HEK293 (cell line): Measurements from ENCODE around the gene ZNF280B.
"Not testable (repeated sequence)": the region's sequence is repeated elsewhere in the genome, so short reads cannot be mapped to it uniquely, and the experiment has no call there.

Experiments
- SETDB1 ChIP-seq: IDR thresholded peaks from one replicate; pipeline ENCODE4 v1.6.1; 2017; ENCODE audit warnings: mild to moderate bottlenecking, low read length, moderate library complexity, mixed read lengths; ENCODE audit not compliant: insufficient read length
- YY1 ChIP-seq: fragments of 450-650 bp; formaldehyde crosslinking; IDR thresholded peaks from 2 replicates; pipeline ENCODE4 v1.5.1; 2018; ENCODE audit warnings: missing biosample characterization, missing genetic modification characterization
- ZNF133 ChIP-seq: fragments of 450-650 bp; formaldehyde crosslinking; IDR thresholded peaks from 2 replicates; pipeline ENCODE4 v1.5.1; 2016; ENCODE audit warnings: missing biosample characterization, missing genetic modification characterization
- ZNF184 ChIP-seq: fragments of 450-650 bp; IDR thresholded peaks from 2 replicates; pipeline ENCODE4 v1.5.1; 2018; ENCODE audit warnings: missing biosample characterization, mild to moderate bottlenecking, missing genetic modification characterization
- ZNF24 ChIP-seq: fragments of 450-650 bp; formaldehyde crosslinking; IDR thresholded peaks from 2 replicates; pipeline ENCODE4 v1.5.1; 2016; ENCODE audit warnings: missing biosample characterization, missing genetic modification characterization
- ZNF274 ChIP-seq, 2 experiments: fragments of 200-500 bp in 1 of 2; fragments of 450-650 bp in 1 of 2; sonication (Bioruptor generic) in 1 of 2; formaldehyde crosslinking in 1 of 2; IDR thresholded peaks; 2 replicates each; pipeline versions ENCODE4 v1.5.1 to v1.6.1; 2014 to 2016; ENCODE audit warnings: borderline replicate concordance in 1 of 2, inconsistent platforms in 1 of 2, low read length in 1 of 2, missing biosample characterization in 1 of 2, missing genetic modification characterization in 1 of 2
- ZNF292 ChIP-seq: fragments of 450-650 bp; formaldehyde crosslinking; IDR thresholded peaks from 2 replicates; pipeline ENCODE4 v1.5.1; 2016; ENCODE audit warnings: low read depth, missing biosample characterization, missing genetic modification characterization, borderline replicate concordance
- ZNF473 ChIP-seq: fragments of 450-650 bp; formaldehyde crosslinking; IDR thresholded peaks from 2 replicates; pipeline ENCODE4 v1.5.1; 2017; ENCODE audit warnings: missing biosample characterization, missing genetic modification characterization
- TF ChIP-seq, protein P1 (sequence below): fragments of 450-650 bp; formaldehyde crosslinking; IDR thresholded peaks from 2 replicates; pipeline ENCODE4 v1.5.1; 2016; ENCODE audit warnings: missing biosample characterization, missing genetic modification characterization
- TF ChIP-seq, protein P2 (sequence below): fragments of 450-650 bp; formaldehyde crosslinking; IDR thresholded peaks from 2 replicates; pipeline ENCODE4 v1.5.1; 2016; ENCODE audit warnings: missing biosample characterization, missing genetic modification characterization
- TF ChIP-seq, protein P3 (sequence below): fragments of 450-650 bp; formaldehyde crosslinking; IDR thresholded peaks from 2 replicates; pipeline ENCODE4 v1.5.1; 2016; ENCODE audit warnings: missing biosample characterization, missing genetic modification characterization

DNA sequence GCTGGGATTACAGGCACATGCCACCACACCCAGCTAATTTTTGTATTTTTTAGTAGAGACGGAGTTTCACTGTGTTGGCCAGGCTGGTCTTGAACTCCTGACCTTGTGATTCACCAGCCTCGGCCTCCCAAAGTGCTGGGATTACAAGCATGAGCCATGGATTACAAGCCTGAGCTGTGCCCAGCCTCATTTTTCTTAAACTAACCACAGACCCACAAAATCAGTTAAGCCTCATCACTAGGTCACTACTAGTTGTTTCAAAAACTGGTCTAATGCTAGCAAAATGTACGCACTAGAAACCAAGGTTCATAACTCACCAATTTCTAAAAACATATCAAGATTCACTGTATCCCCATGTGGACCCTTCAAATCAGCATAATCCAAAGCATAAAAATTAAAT lies 17.0 kb downstream of the ZNF280B start:
- not testable (repeated sequence) for TF ChIP-seq ZNF133 (tag by site-specific recombination); ZNF292 (tag by site-specific recombination); ZNF24 (tag by site-specific recombination); SETDB1; ZNF184 (tag by site-specific recombination); YY1 (tag by site-specific recombination); ZNF473; ZNF274 (IDR thresholded peaks at IDR 0.05; ENCODE audit: low read length); ZNF274 (tag by site-specific recombination; IDR thresholded peaks at IDR 0.05; ENCODE audit: borderline replicate concordance)
- TF ChIP-seq, protein P1, sequence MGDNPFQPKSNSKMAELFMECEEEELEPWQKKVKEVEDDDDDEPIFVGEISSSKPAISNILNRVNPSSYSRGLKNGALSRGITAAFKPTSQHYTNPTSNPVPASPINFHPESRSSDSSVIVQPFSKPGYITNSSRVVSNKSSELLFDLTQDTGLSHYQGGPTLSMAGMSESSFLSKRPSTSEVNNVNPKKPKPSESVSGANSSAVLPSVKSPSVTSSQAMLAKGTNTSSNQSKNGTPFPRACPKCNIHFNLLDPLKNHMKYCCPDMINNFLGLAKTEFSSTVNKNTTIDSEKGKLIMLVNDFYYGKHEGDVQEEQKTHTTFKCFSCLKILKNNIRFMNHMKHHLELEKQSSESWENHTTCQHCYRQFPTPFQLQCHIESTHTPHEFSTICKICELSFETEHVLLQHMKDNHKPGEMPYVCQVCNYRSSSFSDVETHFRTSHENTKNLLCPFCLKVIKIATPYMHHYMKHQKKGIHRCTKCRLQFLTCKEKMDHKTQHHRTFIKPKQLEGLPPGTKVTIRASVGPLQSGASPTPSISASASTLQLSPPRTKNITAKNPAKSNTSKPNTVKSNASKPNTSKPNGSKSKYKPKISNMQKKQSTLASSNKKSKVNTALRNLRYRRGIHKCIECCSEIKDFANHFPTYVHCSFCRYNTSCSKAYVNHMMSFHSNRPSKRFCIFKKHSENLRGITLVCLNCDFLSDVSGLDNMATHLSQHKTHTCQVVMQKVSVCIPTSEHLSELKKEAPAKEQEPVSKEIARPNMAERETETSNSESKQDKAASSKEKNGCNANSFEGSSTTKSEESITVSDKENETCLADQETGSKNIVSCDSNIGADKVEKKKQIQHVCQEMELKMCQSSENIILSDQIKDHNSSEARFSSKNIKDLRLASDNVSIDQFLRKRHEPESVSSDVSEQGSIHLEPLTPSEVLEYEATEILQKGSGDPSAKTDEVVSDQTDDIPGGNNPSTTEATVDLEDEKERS = not testable (repeated sequence)
- TF ChIP-seq, protein P2, sequence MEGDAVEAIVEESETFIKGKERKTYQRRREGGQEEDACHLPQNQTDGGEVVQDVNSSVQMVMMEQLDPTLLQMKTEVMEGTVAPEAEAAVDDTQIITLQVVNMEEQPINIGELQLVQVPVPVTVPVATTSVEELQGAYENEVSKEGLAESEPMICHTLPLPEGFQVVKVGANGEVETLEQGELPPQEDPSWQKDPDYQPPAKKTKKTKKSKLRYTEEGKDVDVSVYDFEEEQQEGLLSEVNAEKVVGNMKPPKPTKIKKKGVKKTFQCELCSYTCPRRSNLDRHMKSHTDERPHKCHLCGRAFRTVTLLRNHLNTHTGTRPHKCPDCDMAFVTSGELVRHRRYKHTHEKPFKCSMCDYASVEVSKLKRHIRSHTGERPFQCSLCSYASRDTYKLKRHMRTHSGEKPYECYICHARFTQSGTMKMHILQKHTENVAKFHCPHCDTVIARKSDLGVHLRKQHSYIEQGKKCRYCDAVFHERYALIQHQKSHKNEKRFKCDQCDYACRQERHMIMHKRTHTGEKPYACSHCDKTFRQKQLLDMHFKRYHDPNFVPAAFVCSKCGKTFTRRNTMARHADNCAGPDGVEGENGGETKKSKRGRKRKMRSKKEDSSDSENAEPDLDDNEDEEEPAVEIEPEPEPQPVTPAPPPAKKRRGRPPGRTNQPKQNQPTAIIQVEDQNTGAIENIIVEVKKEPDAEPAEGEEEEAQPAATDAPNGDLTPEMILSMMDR (tag by site-specific recombination) = not testable (repeated sequence)
- TF ChIP-seq, protein P3, sequence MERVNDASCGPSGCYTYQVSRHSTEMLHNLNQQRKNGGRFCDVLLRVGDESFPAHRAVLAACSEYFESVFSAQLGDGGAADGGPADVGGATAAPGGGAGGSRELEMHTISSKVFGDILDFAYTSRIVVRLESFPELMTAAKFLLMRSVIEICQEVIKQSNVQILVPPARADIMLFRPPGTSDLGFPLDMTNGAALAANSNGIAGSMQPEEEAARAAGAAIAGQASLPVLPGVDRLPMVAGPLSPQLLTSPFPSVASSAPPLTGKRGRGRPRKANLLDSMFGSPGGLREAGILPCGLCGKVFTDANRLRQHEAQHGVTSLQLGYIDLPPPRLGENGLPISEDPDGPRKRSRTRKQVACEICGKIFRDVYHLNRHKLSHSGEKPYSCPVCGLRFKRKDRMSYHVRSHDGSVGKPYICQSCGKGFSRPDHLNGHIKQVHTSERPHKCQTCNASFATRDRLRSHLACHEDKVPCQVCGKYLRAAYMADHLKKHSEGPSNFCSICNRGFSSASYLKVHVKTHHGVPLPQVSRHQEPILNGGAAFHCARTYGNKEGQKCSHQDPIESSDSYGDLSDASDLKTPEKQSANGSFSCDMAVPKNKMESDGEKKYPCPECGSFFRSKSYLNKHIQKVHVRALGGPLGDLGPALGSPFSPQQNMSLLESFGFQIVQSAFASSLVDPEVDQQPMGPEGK (tag by site-specific recombination) = not testable (repeated sequence)
